GM19468 (cell line): ENCODE measurements around the gene PITHD1.
"Not testable (repeated sequence)": the region's sequence is repeated elsewhere in the genome, so short reads cannot be mapped to it uniquely, and the experiment has no call there.

ENCODE experiments used
- ATAC-seq: cut with Tn5 transposase; IDR thresholded peaks from one replicate; pipeline ENCODE4 v1.9.1; 2021; ENCODE audit warnings: mild to moderate bottlenecking, moderate library complexity, moderate number of reproducible peaks; ENCODE audit not compliant: unreplicated experiment; ENCODE audit errors: extremely low read depth

Gene PITHD1

GRCh38 chr1:23772049-23772853, 6.0 kb upstream of the PITHD1 start:
- ATAC-seq, result no peak

GRCh38 chr1:23772854-23773242, 5.4 kb upstream of the PITHD1 start:
- no peak for ATAC-seq

GRCh38 chr1:23774174-23774880, 3.9 kb upstream of the PITHD1 start:
- ATAC-seq, result no peak

- ATAC-seq, result no peak
These were observed 2.0 kb upstream of the PITHD1 start for GRCh38 chr1:23776217-23776616.

GRCh38 chr1:23779826-23780371, 1.7 kb downstream of the PITHD1 start:
- ATAC-seq, result no peak

- ATAC-seq, result not testable (repeated sequence)
These were observed 4.9 kb downstream of the PITHD1 start for GRCh38 chr1:23783141-23783540.

- no peak for ATAC-seq
These were observed 6.6 kb downstream of the PITHD1 start for GRCh38 chr1:23784846-23785245.

GRCh38 chr1:23787701-23788100, 9.5 kb downstream of the PITHD1 start:
- no peak for ATAC-seq

- no peak for ATAC-seq
These were observed 10.5 kb downstream of the PITHD1 start for GRCh38 chr1:23788695-23789094.

- ATAC-seq, result no peak
These were observed 12.7 kb downstream of the PITHD1 start, which contains the start of gene LYPLA2 for GRCh38 chr1:23790696-23791515. Gene LYPLA2, plus strand, starts transcription at chr1:23791145. Its CDS starts 1,538 bp downstream, at chr1:23792683.

- ATAC-seq, result no peak
These were observed 13.4 kb downstream of the PITHD1 start for GRCh38 chr1:23791516-23792047.

- no peak for ATAC-seq
These were observed 14.1 kb downstream of the PITHD1 start for GRCh38 chr1:23792151-23792945.

GRCh38 chr1:23793018-23793781, 15.0 kb downstream of the PITHD1 start:
- no peak for ATAC-seq

- ATAC-seq, result no peak
These were observed 15.9 kb downstream of the PITHD1 start for GRCh38 chr1:23793861-23794731.

GRCh38 chr1:23794732-23795182, 16.5 kb downstream of the PITHD1 start:
- not testable (repeated sequence) for ATAC-seq

- no peak for ATAC-seq
These were observed 17.7 kb downstream of the PITHD1 start for GRCh38 chr1:23795676-23796465.
